ENCODE measurements around the gene SPRED3.

SPRED3 gene

DNA sequence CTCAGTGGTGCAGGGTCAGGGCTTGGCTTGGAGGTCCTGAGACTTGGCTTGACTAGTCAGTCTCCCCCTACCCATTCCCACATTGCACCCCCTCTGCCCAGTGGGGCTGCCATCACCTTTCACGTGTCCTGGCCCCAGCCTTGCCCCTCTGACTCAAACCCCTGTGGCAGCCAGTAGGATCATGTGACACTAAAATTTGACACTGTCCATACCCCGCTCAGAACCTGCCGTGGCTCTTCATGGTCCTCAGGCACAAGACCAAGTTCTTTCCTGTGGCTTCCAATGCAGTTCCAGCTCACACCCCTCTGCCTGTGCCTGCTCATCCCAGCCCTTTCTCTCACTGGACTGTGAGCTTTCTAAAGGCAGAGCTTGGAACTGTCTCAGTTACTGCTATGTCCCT lies 11.9 kb upstream of the SPRED3 start:
- TF ChIP-seq, protein P1, sequence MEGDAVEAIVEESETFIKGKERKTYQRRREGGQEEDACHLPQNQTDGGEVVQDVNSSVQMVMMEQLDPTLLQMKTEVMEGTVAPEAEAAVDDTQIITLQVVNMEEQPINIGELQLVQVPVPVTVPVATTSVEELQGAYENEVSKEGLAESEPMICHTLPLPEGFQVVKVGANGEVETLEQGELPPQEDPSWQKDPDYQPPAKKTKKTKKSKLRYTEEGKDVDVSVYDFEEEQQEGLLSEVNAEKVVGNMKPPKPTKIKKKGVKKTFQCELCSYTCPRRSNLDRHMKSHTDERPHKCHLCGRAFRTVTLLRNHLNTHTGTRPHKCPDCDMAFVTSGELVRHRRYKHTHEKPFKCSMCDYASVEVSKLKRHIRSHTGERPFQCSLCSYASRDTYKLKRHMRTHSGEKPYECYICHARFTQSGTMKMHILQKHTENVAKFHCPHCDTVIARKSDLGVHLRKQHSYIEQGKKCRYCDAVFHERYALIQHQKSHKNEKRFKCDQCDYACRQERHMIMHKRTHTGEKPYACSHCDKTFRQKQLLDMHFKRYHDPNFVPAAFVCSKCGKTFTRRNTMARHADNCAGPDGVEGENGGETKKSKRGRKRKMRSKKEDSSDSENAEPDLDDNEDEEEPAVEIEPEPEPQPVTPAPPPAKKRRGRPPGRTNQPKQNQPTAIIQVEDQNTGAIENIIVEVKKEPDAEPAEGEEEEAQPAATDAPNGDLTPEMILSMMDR (IDR thresholded peaks at IDR 0.05; ENCODE audit: low read depth, low read length): no peak
- in situ Hi-C loops (cut with HindIII; ENCODE audit: low sequenced_read_pairs): no loop called here
- H3K4me3 ChIP-seq (ENCODE audit: low read depth, low read length): no peak overlapping the region
- no peak for DNase-seq (ENCODE audit: low read depth, low spot score)

DNA sequence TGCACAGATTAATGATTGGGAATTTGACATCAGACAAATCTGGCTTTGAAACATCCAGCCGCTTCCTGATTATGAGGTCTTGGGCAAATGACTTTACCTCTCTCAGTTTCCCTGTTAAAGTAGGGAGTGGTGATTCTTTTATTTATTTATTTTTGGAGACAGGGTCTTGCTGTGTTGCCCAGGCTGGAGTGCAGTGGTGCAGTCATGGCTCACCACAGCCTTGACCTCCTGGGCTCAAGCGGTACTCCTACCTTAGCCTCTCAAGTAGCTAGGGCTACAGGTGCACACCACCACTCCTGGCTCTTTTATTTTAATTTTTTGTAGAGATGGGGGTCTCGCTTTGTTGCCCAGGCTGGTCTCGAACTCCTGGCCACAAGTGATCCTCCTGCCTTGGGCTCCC lies 11.4 kb upstream of the SPRED3 start:
- in situ Hi-C loops (cut with HindIII; ENCODE audit: low sequenced_read_pairs): no loop called here
- no peak for DNase-seq (ENCODE audit: low read depth, low spot score)

DNA sequence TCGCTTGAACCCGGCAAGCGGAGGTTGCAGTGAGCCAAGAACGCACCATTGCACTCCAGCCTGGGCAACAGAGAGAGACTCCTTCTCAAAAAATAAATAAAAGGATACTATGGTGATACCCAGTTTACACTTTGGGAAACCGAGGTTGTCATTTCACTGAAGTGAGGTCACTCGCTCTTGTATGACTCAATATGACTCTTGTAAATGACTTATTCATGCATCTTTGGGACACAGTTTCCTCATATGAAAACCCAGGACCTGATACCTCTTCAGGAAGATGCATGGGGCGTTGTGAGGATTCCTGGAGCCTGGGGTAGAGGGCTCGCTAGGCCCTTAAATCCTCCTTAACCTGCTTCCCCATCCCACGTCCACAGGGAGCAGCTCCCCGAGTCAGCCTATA lies 9.6 kb upstream of the SPRED3 start:
- TF ChIP-seq, protein P1 (IDR thresholded peaks at IDR 0.05; ENCODE audit: low read depth, low read length): no peak
- no peak for DNase-seq (ENCODE audit: low read depth, low spot score)
- no peak overlapping the region for H3K4me3 ChIP-seq (ENCODE audit: low read depth, low read length)
- in situ Hi-C loops (cut with HindIII; ENCODE audit: low sequenced_read_pairs): no loop called here

More for the DNA sequence above, 11.4 kb upstream of the SPRED3 start:
- TF ChIP-seq, protein P1 (IDR thresholded peaks at IDR 0.05; ENCODE audit: low read depth, low read length): no peak
- H3K4me3 ChIP-seq (ENCODE audit: low read depth, low read length): no peak overlapping the region

DNA sequence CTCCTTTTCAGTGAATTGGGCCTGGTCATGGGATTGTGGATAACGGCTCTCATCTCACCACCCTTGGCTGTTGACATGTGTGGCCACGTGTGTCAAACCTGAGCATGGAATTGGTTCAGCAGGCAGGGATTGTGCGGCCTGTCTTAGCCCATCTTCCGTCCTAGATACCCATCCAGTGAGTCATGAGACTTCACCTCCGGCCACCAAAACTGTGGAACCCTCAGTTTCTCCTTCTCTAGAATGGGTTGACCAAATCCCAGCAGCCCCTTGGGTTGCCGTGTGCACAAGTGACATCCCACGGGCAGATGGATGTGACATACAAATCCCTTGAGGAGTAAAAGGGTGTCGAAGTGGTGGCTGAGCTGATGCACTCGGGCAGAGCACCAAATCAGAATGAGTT lies 7.4 kb upstream of the SPRED3 start:
- in situ Hi-C loops (cut with HindIII; ENCODE audit: low sequenced_read_pairs): no loop called here
- DNase-seq (ENCODE audit: low read depth, low spot score): no peak
- TF ChIP-seq, protein P1 (IDR thresholded peaks at IDR 0.05; ENCODE audit: low read depth, low read length): no peak

DNA sequence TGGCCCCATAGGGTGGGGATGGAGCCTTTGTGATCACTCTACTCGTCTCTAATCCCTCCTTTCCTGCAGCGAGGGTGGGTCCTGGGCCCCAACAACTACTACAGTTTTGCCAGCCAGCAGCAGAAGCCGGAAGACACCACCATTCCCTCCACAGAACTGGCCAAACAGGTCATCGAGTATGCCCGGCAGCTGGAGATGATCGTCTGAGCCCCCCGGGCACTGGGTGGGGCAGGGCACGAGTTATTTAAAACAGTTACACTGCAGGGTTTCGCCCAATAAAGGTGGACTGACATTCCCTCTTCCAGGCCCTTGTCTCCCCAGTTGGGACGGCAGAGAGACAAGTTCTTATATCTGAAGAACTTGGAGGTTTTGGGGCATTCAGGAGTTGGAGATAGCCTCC lies 5.3 kb upstream of the SPRED3 start:
- no peak for DNase-seq (ENCODE audit: low read depth, low spot score)
- H3K4me3 ChIP-seq (ENCODE audit: low read depth, low read length): no peak overlapping the region
- TF ChIP-seq, protein P1 (IDR thresholded peaks at IDR 0.05; ENCODE audit: low read depth, low read length): no peak
- in situ Hi-C loops (cut with HindIII; ENCODE audit: low sequenced_read_pairs): no loop called here

More for the DNA sequence above, 7.4 kb upstream of the SPRED3 start:
- no peak overlapping the region for H3K4me3 ChIP-seq (ENCODE audit: low read depth, low read length)

DNA sequence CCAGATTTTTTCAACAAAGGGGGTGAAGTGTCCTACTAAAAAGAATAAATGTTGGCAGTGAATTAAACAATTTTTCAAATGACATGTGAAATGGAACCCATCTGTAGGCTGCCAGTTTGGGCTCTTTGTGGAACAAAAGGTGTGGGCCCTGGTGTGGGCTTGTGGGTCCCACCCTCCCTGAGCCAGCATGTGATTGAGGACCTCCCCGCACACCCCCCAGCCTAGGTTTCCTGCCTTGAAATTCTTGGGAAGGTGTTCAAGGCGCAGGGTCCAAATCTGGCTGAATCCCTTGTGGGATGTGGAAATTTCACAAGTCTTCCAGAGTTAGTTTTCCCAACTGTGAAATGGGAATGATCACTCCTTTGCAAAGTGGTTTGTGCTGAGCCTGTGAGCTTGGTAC lies 4.8 kb upstream of the SPRED3 start:
- DNase-seq (ENCODE audit: low read depth, low spot score): no peak
- TF ChIP-seq, protein P1 (IDR thresholded peaks at IDR 0.05; ENCODE audit: low read depth, low read length): no peak
- in situ Hi-C loops (cut with HindIII; ENCODE audit: low sequenced_read_pairs): no loop called here
- no peak overlapping the region for H3K4me3 ChIP-seq (ENCODE audit: low read depth, low read length)
